HG03064 (cell line): ENCODE results near the gene SLC16A9.

Experiments
- ATAC-seq: cut with Tn5 transposase; IDR thresholded peaks from one replicate; pipeline ENCODE4 v1.9.1; 2021; ENCODE audit warnings: low read depth; ENCODE audit not compliant: unreplicated experiment

The SLC16A9 gene

GRCh38 chr10:59631882-59632807 lies 77.5 kb downstream of the SLC16A9 start:
- no peak for ATAC-seq

- no peak for ATAC-seq
Measured at GRCh38 chr10:59631237-59631636, 78.4 kb downstream of the SLC16A9 start.

DNA sequence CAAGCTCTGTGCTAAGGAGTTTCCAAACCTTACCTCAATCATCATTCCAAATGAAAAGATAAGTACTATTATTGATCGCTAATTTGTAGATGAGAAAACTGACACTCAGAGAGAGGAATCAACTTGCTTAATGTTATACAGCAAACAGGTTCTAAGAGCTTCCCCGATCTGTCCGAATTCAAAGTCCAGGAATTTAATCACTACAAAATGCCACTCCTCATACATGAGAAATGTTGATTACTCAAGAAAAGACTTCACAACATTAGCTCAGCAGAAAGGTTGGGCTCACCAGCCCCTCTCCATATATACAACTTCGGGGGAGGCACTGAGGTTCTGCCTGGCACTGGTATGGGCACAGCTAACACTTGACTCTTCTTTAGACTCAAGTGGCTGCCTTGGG lies 80.7 kb downstream of the SLC16A9 start:
- no peak for ATAC-seq

DNA sequence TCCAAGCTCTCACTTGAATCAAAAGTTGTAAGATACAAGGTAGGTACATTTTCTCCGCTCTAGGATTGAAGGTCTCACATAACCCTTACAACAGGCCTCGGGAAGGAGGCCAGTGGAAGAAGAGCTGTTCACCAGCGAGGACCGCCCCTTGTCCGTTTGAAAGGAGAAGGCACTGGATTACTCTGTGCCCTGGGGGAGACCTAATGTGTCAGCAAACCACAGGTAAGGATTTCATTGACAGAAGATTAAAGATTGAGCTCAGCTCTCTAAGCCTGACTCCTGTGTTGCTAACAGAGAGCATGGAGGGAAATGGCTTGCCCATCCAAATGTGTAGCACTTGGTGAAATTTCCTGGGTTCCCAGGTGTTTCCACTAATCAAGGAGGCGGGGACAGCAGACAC lies 81.2 kb downstream of the SLC16A9 start:
- ATAC-seq: no peak

DNA sequence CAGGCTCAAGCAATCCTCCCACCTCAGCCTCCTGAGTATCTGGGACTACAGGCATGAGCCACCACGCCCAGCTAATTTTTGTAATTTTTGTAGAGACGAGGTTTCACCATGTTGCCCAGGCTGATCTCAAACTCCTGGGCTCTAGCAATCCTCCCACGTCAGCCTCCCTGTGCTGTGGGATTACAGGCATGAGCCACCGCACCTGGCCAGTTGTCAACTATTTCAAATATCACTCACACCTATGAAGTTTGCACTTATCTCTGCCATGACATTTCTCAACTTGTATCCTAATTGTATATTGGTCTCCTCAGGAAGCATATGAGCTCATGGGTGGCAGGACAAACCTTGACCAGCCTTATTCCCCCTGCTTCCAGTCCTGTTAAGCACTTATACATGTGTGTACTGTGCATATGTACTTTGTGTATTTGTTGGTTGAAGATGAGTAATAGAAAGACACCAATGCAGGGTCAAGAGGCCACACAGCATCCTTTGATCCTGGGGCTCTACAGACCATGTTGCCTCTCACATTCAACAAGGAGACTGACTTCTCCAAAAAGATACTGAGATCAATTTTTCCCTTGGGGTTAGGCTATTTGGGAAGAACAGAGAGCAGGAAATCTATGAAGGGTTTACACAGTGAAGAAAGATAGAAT lies 82.2 kb downstream of the SLC16A9 start:
- no peak for ATAC-seq

- ATAC-seq: no peak
Measured at GRCh38 chr10:59626523-59626869, 83.2 kb downstream of the SLC16A9 start.

DNA sequence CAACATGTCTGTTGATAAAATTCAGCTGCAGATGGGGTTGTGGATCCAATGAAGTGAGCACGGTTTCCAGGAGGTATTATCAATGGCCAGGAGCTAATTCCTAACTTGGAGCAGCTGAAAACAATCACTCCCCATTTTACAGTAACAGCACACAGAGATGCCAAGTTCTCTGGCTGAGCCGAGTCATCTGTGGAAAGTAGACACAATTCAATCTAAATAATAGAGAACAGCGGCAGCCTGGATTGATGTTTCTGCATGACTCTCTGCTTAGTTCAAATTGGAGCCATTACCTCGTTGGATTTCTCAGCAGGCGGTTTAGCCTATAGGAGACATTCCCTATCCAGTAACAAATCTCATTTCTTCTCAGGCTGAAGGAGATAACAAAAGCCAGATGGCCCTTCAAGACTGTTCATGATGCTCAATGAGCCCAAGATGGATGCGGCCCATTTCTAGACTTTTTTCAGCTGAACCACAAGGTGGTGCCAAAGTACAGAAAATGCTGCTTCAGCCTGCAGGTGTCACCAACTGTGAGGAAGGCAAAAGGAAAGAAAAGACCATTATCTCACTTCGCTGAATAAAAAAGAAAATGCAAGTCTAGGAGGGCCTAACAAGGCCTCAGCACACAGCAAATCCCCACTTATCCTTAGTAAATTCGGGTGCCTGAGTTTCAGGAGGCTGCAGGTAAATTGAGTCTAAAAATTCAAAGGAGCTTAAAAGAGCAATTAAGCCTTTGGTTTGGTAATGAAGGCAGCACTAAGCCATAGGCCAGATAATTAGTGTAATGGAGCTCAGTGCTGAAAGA lies 83.7 kb downstream of the SLC16A9 start:
- peak; percentile 83 for ATAC-seq

- no peak for ATAC-seq
Measured at GRCh38 chr10:59624951-59625350, 84.7 kb downstream of the SLC16A9 start.

DNA sequence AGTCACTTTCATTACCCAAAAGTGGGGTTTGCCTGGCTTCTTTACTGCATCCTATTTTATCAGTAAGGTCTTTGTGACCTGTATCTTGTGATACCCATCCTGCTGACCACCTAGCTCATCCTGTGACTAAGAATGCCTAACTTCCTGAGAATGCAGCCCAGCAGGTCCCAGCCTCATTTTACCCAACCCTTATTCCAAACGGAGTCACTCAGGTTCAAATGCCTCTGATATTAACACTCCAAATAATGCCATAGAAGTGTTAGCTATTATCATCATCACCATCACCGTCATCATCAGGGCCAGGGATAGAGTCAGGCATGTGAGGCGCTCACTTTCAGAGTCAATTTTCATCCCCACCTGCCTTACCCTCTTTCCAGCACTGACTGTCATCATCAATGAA lies 85.5 kb downstream of the SLC16A9 start:
- ATAC-seq: no peak

DNA sequence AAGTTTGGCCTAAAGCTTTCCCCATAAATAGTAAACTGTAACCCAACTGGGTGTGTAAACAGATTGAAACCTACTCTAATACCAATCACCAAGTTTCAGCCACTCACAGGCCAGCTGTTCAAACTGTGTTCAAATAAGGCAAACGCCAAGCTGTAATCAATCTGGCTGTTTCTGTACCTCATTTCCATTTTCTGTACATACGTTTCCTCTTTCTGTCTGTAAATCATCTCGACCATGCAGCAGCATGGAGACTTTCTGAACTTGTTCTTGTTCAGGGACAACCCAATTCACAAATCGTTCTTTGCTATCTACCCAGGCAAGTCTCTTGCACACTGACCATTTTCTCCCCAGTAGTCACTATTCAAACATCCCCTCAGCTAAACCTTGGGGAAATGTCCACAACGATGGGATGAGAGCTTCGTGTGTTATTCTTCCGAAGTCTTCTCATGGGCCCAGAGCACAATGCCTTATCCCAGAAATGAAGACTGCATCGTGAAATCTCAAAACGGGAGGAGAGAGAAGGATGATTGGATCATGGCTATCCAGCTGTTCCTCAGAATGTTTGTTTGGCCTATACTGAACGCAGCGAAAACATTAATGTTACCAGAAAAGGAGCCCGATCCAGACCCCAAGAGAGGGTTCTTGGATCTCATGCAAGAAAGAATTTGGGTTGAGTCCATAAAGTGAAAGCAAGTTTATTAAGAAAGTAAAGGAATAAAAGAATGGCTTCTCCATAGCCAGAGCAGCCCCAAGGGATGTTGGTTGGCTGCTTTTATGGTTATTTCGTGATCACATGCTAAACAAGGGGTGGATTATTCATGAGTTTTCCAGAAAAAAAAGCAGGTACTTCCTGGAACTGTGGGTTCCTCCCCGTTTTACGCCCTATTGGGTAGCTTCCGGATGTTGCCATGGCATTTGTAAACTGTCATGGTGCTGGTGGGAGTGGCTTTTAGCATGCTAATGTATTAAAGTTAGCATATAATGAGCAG lies 86.2 kb downstream of the SLC16A9 start:
- no peak for ATAC-seq

- ATAC-seq: no peak
Measured at GRCh38 chr10:59622320-59623132, 87.1 kb downstream of the SLC16A9 start.

DNA sequence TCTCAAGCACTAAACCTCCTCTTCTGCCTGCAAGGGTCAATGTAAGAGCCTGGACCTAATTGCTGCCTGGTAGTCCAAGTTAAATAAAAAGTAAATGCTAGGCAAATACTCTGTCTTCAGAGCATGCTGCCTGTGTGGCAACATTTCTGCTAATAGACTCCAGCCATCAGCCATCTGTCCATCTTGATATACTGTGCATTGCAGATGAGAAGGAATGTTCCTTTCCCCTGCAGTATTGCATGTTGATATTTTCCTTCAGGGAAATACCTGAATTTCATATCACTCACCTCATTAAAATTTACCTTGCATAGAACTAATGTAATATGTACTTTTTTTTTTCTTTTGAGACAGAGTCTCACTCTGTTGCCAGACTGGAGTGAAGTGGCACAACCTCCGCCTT lies 87.9 kb downstream of the SLC16A9 start:
- no peak for ATAC-seq

DNA sequence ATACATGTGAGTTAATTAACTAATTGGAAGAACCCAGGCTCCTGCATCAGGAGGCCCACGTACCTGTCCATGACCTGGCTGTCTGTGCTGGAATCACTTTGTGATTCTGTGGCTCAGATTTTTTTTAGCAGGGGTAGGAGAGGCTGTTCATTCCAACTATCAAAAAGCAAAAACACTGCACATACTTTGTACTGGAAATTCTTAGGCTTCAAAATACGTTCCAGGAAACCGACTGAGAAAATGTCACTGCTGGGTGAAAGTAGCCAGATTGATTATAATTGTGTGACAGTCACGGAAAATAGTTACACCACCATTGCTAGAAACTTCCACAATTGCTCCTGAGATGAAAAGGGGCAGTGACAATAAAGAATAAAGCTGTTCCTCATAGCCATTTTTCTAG lies 91.0 kb downstream of the SLC16A9 start:
- ATAC-seq: no peak

DNA sequence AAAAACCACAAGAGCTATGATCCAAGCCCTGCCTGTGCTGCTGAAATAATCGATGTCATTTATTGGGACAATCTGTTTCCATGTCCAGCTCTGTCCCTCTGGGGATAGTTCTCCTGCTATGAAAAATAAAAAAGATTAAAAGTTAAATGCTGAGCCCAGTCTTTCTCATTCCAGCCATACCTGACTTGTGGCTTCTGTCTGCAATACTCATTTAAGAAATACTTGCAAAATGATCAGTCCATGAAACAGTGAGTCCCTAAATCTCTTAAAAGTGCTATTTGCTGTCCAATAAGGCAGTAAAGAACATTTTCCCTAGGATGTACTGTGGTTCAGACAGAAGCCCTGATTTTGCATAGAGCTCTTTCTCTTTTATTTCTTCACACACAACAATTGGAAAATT lies 91.7 kb downstream of the SLC16A9 start:
- ATAC-seq: no peak

DNA sequence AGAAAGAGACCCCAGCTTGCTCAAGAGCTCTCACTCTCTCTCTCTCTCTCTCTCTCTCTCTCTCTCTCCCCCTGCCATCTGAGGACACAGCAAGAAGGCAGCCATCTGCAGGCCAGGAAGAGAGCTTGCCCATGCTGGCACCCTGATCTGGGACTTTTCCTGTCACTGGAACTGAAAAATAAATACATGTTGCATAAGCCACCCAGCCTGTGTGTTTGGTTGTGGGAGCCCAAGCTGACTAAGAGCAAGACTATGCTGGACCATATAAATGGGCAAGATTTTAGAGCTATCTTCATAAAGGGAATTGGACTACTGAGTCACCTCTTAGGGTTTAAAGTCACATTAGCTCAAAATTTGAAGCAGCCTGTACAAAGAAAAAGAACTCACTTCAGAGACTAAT lies 98.6 kb downstream of the SLC16A9 start:
- no peak for ATAC-seq

DNA sequence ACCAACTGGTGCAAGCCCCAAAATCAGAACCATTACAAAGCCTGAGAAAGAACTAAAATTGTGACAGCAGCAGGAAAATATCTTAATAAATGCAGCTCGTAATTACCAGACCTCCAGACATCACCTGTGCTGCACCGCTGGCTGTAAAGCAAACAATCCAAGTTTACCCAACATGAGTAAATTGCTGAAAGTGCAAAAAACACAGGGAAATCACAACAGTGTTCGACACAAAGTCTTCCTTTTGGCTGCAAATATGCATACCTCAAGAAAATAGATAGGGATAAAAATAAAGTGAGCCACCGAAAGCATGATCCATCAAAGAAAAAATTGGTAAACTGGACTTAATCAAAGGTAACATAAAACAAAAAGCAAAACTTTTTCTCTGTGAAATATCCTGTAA lies 101.7 kb downstream of the SLC16A9 start:
- ATAC-seq: no peak

GRCh38 chr10:59606551-59606961 lies 103.1 kb downstream of the SLC16A9 start:
- no peak for ATAC-seq

- ATAC-seq: no peak
Measured at GRCh38 chr10:59601985-59602384, 107.7 kb downstream of the SLC16A9 start.
